ENCODE results near the gene PIK3R2.
"Not testable (repeated sequence)": the region's sequence is repeated elsewhere in the genome, so short reads cannot be mapped to it uniquely, and the experiment has no call there.

PIK3R2 gene

GRCh38 chr19:18203863-18204393 lies 51.0 kb downstream of the PIK3R2 start, which contains the start of gene RAB3A:
RAB3A (minus strand) TSS chr19:18204042; CDS start chr19:18202740, 1,302 bp downstream.
- peak; percentile 99 for DNase-seq (ENCODE audit: low read depth)

DNA sequence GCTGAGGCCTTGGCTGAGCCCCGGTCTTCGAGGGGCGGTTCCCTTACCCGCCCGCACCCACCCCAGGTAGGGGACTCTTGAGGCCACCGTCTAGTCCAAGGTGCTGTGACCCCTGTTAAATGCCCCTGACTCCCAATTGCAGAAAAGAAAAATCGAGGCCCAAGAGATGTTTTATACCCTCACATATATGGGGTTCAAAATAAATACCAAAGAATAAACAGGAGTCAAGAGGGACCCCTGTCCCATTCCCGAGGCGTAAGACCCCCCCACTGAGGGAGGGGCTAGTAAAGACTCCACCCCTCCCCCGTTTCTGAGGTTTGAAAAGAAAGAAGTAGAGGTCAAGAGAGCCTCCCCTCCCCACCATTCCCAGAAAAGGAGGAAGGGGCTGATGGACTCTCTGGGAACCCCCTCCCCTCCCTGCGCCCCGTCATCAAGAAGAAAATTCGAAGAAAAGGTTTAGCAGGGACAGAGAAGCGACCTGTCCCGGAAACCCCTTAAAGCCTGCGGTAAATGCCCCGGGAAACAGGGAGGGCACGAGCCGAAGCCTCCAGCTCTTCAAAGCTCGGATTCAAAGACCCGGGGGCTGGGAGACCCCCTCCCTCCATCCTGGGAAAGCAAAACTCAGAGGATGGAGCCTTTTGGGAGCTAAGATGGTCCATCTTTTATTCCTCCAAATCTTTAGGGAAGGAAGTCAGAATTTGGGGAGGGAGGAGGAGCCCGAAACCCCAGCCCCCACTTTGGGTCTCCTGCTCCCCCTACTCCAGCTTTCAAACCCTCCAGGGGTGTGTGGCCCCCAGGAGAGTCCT lies 51.6 kb downstream of the PIK3R2 start:
- DNase-seq (ENCODE audit: low read depth) = peak; percentile 16

- peak; percentile 34 for DNase-seq (ENCODE audit: low read depth)
These were observed 52.4 kb downstream of the PIK3R2 start for GRCh38 chr19:18205200-18205892.

- DNase-seq (ENCODE audit: low read depth) = no peak
These were observed 53.1 kb downstream of the PIK3R2 start for GRCh38 chr19:18206018-18206417.

DNA sequence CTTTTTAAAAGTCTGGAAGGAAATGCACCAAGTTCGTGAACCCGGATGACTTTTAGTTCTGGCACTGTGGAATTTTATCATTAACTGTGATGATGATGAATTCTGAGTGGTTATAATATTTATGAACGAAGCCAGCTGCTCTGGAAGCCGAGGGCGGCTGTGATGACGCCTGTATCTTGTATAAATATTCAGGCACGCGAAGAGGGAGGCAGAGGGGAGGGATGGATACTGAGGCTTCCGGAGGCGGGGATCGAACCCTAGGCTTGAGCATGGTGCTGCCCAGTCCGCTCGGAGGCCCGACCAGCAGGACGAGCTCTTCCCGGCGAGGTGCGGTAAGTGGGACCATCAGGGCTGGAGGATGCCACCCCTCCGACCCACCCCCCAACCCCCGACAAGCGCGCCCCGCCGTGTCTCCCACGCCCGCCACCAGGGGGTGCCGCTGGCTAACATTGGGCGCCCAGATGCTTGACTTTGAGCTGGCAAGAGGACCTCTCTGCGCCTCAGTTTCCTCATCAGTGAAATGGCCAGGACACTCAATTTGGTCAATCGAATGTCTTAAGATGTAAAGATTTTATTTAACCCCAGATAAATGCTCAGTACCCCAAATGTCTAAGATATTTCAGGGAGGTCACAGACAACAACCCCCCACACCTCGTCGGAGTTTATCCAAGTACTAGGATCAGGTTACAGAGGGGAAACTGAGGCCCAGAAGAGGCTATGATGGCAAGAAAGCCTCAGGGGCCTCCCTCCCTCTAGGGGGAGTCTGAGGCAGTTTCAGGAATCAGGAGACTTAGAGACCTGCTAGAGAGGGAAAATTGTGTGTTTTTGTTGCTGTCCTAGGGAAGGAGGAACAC lies 55.4 kb downstream of the PIK3R2 start:
- DNase-seq (ENCODE audit: low read depth) = peak; percentile 35

- DNase-seq (ENCODE audit: low read depth) = not testable (repeated sequence)
These were observed 56.9 kb downstream of the PIK3R2 start for GRCh38 chr19:18209912-18210311.

GRCh38 chr19:18211683-18212082 lies 58.7 kb downstream of the PIK3R2 start:
- no peak for DNase-seq (ENCODE audit: low read depth)

GRCh38 chr19:18214779-18215433 lies 61.9 kb downstream of the PIK3R2 start:
- DNase-seq (ENCODE audit: low read depth) = no peak

GRCh38 chr19:18216789-18217188 lies 63.8 kb downstream of the PIK3R2 start:
- DNase-seq (ENCODE audit: low read depth) = no peak

- DNase-seq (ENCODE audit: low read depth) = no peak
These were observed 65.2 kb downstream of the PIK3R2 start for GRCh38 chr19:18218159-18218558.

GRCh38 chr19:18218600-18218999 lies 65.6 kb downstream of the PIK3R2 start:
- no peak for DNase-seq (ENCODE audit: low read depth)

Measured in T follicular helper cell (primary cell).